Measurements from ENCODE around the gene KRTAP10-9. TPM values are rescaled to one million over a fixed set of nuclear protein-coding genes. Genes with fewer than 3 reads are reported as not detected.
"Not testable (repeated sequence)": the region's sequence is repeated elsewhere in the genome, so short reads cannot be mapped to it uniquely, and the experiment has no call there.

Gene KRTAP10-9
- total and polyA plus RNA-seq, 5 donors from 2014 or later, result not detected

DNA sequence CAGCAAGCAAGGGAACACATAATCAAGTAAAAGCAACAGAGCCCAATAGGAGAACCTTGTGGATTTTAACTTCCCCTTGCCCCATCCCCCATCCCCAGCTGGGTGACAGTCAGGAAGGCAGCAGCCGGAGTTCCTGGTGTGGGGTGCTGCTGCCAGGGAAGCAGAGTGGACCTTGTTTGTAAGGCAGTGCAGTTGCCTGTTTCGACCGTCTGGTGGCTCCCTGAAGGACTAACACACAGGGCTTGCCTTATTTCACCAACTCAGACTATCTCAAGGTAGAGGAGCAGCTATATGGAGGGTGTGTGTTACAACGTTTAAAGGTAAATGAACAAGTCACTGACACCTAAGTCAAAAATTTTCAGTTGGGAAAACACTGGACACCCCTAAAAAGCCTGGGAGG lies 8.4 kb upstream of the KRTAP10-9 start:
- peak; percentile 15 for ATAC-seq (ENCODE audit: low read depth in 2 of 2)
- no peak for DNase-seq
- peaks cover 17% of the 10 kb centered on the region for H3K36me3 Mint-ChIP-seq
- Histone ChIP-seq H3K27me3 (ENCODE audit: control insufficient read depth, insufficient read depth, low read length) (no peaks in the 10 kb centered on the region), H3K4me1 (ENCODE audit: control insufficient read depth, insufficient read depth, low read length, poor library complexity, severe bottlenecking) (peaks cover 24% of the 10 kb centered on the region), H3K9me3 (ENCODE audit: control insufficient read depth in 2 of 2, low read length in 2 of 2) (peaks cover 12 to 15% of the 10 kb centered on the region in 2 experiments), H3K4me3 (ENCODE audit: low read depth, low read length) (peak overlapping the region; percentile 58), H3K27ac (ENCODE audit: insufficient read depth, low read length, poor library complexity, severe bottlenecking) (peak overlapping the region; percentile 70), H3K36me3 (ENCODE audit: control insufficient read depth, insufficient read depth, low read length) (no peaks in the 10 kb centered on the region)
- H3K4me1 Mint-ChIP-seq, result peaks cover 17 to 54% (median 21%) of the 10 kb centered on the region in 4 donors
- H3K9me3 Mint-ChIP-seq, result peaks cover 5 to 33% (median 18%) of the 10 kb centered on the region in 7 donors
- H3K27ac Mint-ChIP-seq, result peak overlapping the region; percentile 81 to 97 (median 93)
- no peaks in the 10 kb centered on the region for H3K27me3 Mint-ChIP-seq
- peak overlapping the region; percentile 51 to 81 (median 68) for H3K4me3 Mint-ChIP-seq

DNA sequence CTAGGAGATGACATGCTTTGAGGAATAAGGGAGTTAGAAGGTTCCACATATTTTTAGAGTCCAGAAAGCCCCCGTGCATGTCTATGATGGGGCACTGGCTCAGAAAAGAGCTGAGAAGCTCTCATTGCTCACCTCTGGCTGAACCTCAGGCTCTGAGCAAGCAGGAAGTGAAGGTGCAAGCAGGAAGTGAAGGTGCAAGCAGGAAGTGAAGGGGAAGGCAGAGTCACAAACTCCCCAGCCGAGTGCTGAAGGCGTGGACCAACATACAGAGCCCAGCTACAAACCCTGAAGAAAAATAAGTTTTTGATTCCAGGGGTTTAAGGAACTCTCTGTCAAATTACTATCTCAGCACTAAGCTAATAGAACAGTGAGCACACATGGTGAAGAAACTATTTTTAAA lies 8.0 kb upstream of the KRTAP10-9 start:
- Histone ChIP-seq H3K9me3 (ENCODE audit: control insufficient read depth in 2 of 2, low read length in 2 of 2) (peaks cover 16 to 19% of the 10 kb centered on the region in 2 experiments), H3K27me3 (ENCODE audit: control insufficient read depth, insufficient read depth, low read length) (no peaks in the 10 kb centered on the region), H3K36me3 (ENCODE audit: control insufficient read depth, insufficient read depth, low read length) (no peaks in the 10 kb centered on the region), H3K4me1 (ENCODE audit: control insufficient read depth, insufficient read depth, low read length, poor library complexity, severe bottlenecking) (peaks cover 24% of the 10 kb centered on the region), H3K27ac (ENCODE audit: insufficient read depth, low read length, poor library complexity, severe bottlenecking) (peak overlapping the region; percentile 70), H3K4me3 (ENCODE audit: low read depth, low read length) (peak overlapping the region; percentile 58)
- peak; percentile 32 to 85 (median 76) for DNase-seq
- H3K4me3 Mint-ChIP-seq, result peak overlapping the region; percentile 51 to 81 (median 68)
- H3K27ac Mint-ChIP-seq, result peak overlapping the region; percentile 81 to 97 (median 93)
- no peaks in the 10 kb centered on the region for H3K27me3 Mint-ChIP-seq
- ATAC-seq (ENCODE audit: low read depth in 2 of 2), result peak; percentile 98 to 100
- peaks cover 5 to 37% (median 22%) of the 10 kb centered on the region in 7 donors for H3K9me3 Mint-ChIP-seq
- H3K36me3 Mint-ChIP-seq, result peaks cover 20% of the 10 kb centered on the region
- H3K4me1 Mint-ChIP-seq, result peaks cover 19 to 54% (median 21%) of the 10 kb centered on the region in 4 donors

DNA sequence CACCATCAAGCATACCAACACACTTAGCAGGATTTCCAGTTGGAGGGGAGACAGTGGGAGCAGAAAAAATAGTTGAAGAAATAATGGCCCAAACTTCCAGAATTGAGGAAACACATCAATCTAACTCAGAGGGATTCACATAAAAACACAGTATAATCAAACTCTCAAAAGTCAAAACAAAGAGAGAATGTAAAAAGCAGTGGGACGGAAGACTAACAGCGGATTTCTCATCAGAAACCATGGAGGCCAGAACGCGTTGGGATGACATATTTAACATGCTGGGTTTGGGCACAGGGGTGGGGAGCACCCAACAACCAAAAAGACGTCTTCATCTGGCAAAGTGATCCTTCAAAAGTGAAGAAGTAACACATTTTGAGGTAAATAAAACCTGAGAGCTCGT lies 7.0 kb upstream of the KRTAP10-9 start:
- Mint-ChIP-seq H3K27me3 (peaks cover 3% of the 10 kb centered on the region), H3K4me1 (peaks cover 20 to 50% (median 22%) of the 10 kb centered on the region in 4 donors), H3K9me3 (peaks cover 5 to 45% (median 30%) of the 10 kb centered on the region in 7 donors), H3K4me3 (peak overlapping the region in 2 of 4 donors; percentile 29 to 31), H3K27ac (peak overlapping the region in 2 of 3 donors; percentile 44 to 81), H3K36me3 (peaks cover 20% of the 10 kb centered on the region)
- no peaks in the 10 kb centered on the region for H3K36me3 ChIP-seq (ENCODE audit: control insufficient read depth, insufficient read depth, low read length)
- H3K9me3 ChIP-seq (ENCODE audit: control insufficient read depth in 2 of 2, low read length in 2 of 2), result peaks cover 25 to 28% of the 10 kb centered on the region in 2 experiments
- peaks cover 24% of the 10 kb centered on the region for H3K4me1 ChIP-seq (ENCODE audit: control insufficient read depth, insufficient read depth, low read length, poor library complexity, severe bottlenecking)
- H3K4me3 ChIP-seq (ENCODE audit: low read depth, low read length), result no peak overlapping the region
- no peak for ATAC-seq (ENCODE audit: low read depth in 2 of 2)
- H3K27me3 ChIP-seq (ENCODE audit: control insufficient read depth, insufficient read depth, low read length), result no peaks in the 10 kb centered on the region
- H3K27ac ChIP-seq (ENCODE audit: insufficient read depth, low read length, poor library complexity, severe bottlenecking), result no peak overlapping the region
- DNase-seq, result no peak

DNA sequence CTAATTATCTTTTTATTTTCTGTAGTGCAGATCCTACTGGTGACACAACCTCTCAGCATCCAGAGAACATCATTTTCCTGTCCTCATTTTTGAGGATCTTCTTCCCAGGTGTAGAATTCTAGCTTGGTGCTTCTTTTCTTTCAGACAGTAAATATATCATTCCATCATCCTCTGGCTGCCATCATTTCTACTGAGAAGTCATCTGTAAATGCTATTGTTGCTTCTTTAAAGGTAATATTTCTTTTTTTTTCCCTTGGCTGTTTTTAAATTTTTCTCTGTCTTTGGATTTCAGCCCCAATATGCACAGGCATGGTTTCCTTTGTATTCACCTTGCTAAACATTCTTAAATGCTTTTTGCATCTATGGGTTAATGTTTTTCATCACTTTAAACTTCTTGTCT lies 3.3 kb upstream of the KRTAP10-9 start:
- no peak overlapping the region for H3K4me3 ChIP-seq (ENCODE audit: low read depth, low read length)
- peaks cover 15 to 27% (median 19%) of the 10 kb centered on the region in 4 donors for H3K4me1 Mint-ChIP-seq
- peaks cover 25 to 28% of the 10 kb centered on the region in 2 experiments for H3K9me3 ChIP-seq (ENCODE audit: control insufficient read depth in 2 of 2, low read length in 2 of 2)
- peaks cover 5% of the 10 kb centered on the region for H3K27me3 Mint-ChIP-seq
- peaks cover 11% of the 10 kb centered on the region for H3K4me1 ChIP-seq (ENCODE audit: control insufficient read depth, insufficient read depth, low read length, poor library complexity, severe bottlenecking)
- no peaks in the 10 kb centered on the region for H3K36me3 ChIP-seq (ENCODE audit: control insufficient read depth, insufficient read depth, low read length)
- no peak overlapping the region for H3K4me3 Mint-ChIP-seq
- no peak for ATAC-seq (ENCODE audit: low read depth in 2 of 2)
- no peak overlapping the region for H3K27ac Mint-ChIP-seq
- no peaks in the 10 kb centered on the region for H3K27me3 ChIP-seq (ENCODE audit: control insufficient read depth, insufficient read depth, low read length)
- peaks cover 5 to 45% (median 30%) of the 10 kb centered on the region in 7 donors for H3K9me3 Mint-ChIP-seq
- DNase-seq, result no peak
- peaks cover 20% of the 10 kb centered on the region for H3K36me3 Mint-ChIP-seq
- no peak overlapping the region for H3K27ac ChIP-seq (ENCODE audit: insufficient read depth, low read length, poor library complexity, severe bottlenecking)

DNA sequence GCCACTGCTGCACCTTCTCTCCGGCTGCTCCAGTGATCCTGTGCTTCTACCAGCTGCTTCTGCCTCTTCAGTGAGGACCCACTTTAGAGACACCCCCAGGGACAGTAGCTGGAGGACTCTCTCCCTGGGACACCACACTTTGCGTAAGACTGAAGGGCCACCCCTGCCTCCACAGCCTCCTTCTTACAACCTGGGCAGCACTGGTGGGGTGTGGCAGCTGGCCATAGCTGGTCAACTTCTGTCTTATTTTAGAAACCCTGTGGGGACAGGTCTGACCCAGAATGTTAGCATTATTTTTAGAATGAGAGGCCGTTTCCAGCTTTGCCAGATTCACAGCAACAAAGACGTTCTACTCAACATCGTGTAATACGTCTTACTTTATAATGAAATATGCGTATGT lies 1.1 kb upstream of the KRTAP10-9 start:
- DNase-seq (no peak), ATAC-seq (ENCODE audit: low read depth in 2 of 2) (no peak)
- Mint-ChIP-seq H3K27me3 (peaks cover 5% of the 10 kb centered on the region), H3K4me3 (no peak overlapping the region), H3K36me3 (peaks cover 16% of the 10 kb centered on the region), H3K9me3 (peaks cover 5 to 34% (median 27%) of the 10 kb centered on the region in 7 donors), H3K27ac (no peak overlapping the region), H3K4me1 (peaks cover 5 to 25% (median 8%) of the 10 kb centered on the region in 4 donors)
- Histone ChIP-seq H3K4me1 (ENCODE audit: control insufficient read depth, insufficient read depth, low read length, poor library complexity, severe bottlenecking) (peaks cover 17% of the 10 kb centered on the region), H3K9me3 (ENCODE audit: control insufficient read depth in 2 of 2, low read length in 2 of 2) (peaks cover 21 to 33% of the 10 kb centered on the region in 2 experiments), H3K4me3 (ENCODE audit: low read depth, low read length) (no peak overlapping the region), H3K27ac (ENCODE audit: insufficient read depth, low read length, poor library complexity, severe bottlenecking) (no peak overlapping the region), H3K27me3 (ENCODE audit: control insufficient read depth, insufficient read depth, low read length) (no peaks in the 10 kb centered on the region), H3K36me3 (ENCODE audit: control insufficient read depth, insufficient read depth, low read length) (no peaks in the 10 kb centered on the region)

DNA sequence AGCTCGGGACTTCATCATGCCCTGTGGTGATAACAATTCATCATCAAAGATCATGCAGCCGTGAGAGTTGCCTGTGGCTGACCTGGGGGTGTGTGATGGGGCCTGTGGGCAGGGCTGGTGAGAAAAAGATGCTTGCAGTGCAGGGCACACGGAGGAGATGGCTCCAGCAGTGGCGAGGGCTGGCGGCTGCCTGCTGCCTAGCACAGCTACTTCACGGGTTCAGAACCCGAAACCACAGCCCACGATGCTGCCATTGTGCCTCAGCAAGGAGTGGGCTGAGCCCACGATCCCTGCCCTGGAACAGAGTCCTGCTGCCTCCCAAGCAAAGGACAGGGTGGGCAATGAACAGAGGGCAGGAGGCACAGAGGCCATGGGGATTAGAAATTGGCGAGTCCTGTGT lies 631 bp upstream of the KRTAP10-9 start:
- H3K27me3 Mint-ChIP-seq, result peaks cover 9% of the 10 kb centered on the region

DNA sequence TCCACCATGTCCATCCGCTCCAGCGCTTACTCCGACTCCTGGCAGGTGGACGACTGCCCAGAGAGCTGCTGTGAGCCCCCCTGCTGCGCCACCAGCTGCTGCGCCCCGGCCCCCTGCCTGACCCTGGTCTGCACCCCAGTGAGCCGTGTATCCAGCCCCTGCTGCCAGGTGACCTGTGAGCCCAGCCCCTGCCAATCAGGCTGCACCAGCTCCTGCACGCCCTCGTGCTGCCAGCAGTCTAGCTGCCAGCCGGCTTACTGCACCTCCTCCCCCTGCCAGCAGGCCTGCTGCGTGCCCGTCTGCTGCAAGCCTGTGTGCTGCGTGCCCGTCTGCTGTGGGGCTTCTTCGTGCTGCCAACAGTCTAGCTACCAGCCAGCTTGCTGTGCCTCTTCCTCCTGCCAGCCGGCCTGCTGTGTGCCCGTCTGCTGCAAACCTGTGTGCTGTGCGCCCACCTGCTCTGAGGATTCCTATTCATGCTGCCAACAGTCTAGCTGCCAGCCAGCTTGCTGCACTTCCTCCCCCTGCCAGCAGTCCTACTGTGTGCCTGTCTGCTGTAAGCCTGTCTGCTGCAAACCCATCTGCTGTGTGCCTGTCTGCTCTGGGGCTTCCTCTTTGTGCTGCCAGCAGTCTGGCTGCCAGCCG lies 409 bp downstream of the KRTAP10-9 start:
- H3K36me3 ChIP-seq (ENCODE audit: control insufficient read depth, insufficient read depth, low read length), result not testable (repeated sequence)
- H3K4me1 Mint-ChIP-seq, result peaks cover 5 to 29% (median 12%) of the 10 kb centered on the region in 4 donors

More for the DNA sequence above, 631 bp upstream of the KRTAP10-9 start:
- H3K4me1 ChIP-seq (ENCODE audit: control insufficient read depth, insufficient read depth, low read length, poor library complexity, severe bottlenecking), result peaks cover 17% of the 10 kb centered on the region
- H3K4me3 ChIP-seq (ENCODE audit: low read depth, low read length), result no peak overlapping the region
- H3K9me3 ChIP-seq (ENCODE audit: control insufficient read depth in 2 of 2, low read length in 2 of 2), result peaks cover 24 to 38% of the 10 kb centered on the region in 2 experiments
- no peaks in the 10 kb centered on the region for H3K36me3 ChIP-seq (ENCODE audit: control insufficient read depth, insufficient read depth, low read length)
- peaks cover 5 to 29% (median 12%) of the 10 kb centered on the region in 4 donors for H3K4me1 Mint-ChIP-seq
- DNase-seq, result no peak
- no peak for ATAC-seq (ENCODE audit: low read depth in 2 of 2)
- H3K9me3 Mint-ChIP-seq, result peaks cover 3 to 39% (median 31%) of the 10 kb centered on the region in 7 donors
- no peak overlapping the region for H3K27ac Mint-ChIP-seq
- no peaks in the 10 kb centered on the region for H3K27me3 ChIP-seq (ENCODE audit: control insufficient read depth, insufficient read depth, low read length)
- peaks cover 16% of the 10 kb centered on the region for H3K36me3 Mint-ChIP-seq
- H3K4me3 Mint-ChIP-seq, result no peak overlapping the region
- H3K27ac ChIP-seq (ENCODE audit: insufficient read depth, low read length, poor library complexity, severe bottlenecking), result no peak overlapping the region

More for the DNA sequence above, 409 bp downstream of the KRTAP10-9 start:
- H3K4me3 ChIP-seq (ENCODE audit: low read depth, low read length); H3K27me3 ChIP-seq (ENCODE audit: control insufficient read depth, insufficient read depth, low read length); H3K27ac ChIP-seq (ENCODE audit: insufficient read depth, low read length, poor library complexity, severe bottlenecking); ATAC-seq (ENCODE audit: low read depth in 2 of 2); H3K4me3 Mint-ChIP-seq; H3K27me3 Mint-ChIP-seq; DNase-seq: not testable (repeated sequence)
- Histone ChIP-seq H3K9me3 (ENCODE audit: control insufficient read depth in 2 of 2, low read length in 2 of 2) (peaks cover 33 to 49% of the 10 kb centered on the region in 2 experiments), H3K4me1 (ENCODE audit: control insufficient read depth, insufficient read depth, low read length, poor library complexity, severe bottlenecking) (peaks cover 17% of the 10 kb centered on the region)
- Mint-ChIP-seq H3K27ac (peak overlapping the region in 2 of 3 donors; percentile 66 to 75), H3K36me3 (peaks cover 14% of the 10 kb centered on the region), H3K9me3 (peaks cover 1 to 46% (median 34%) of the 10 kb centered on the region in 7 donors)
